H1 (cell line): ENCODE results near the gene ARHGAP6.

Source experiments
- CTBP2 ChIP-seq: IDR thresholded peaks from 2 replicates; pipeline ENCODE4 v1.7.0; 2011; ENCODE audit warnings: borderline replicate concordance, mild to moderate bottlenecking, moderate library complexity, mixed read lengths, low read length; ENCODE audit not compliant: insufficient read depth, insufficient read length
- EP300 ChIP-seq, 2 experiments: IDR thresholded peaks; 1 replicate in 1 of 2; 2 replicates in 1 of 2; pipeline ENCODE4 v1.6.1; 2011 to 2012; ENCODE audit warnings: low read depth in 2 of 2, low read length in 2 of 2, mild to moderate bottlenecking in 2 of 2, borderline replicate concordance in 1 of 2, inconsistent platforms in 1 of 2, moderate library complexity in 1 of 2
- GABPA ChIP-seq: IDR thresholded peaks from 2 replicates; pipeline ENCODE4 v1.6.1; 2011; ENCODE audit warnings: mild to moderate bottlenecking, low read length, moderate library complexity, borderline replicate concordance; ENCODE audit not compliant: insufficient read depth
- JUND ChIP-seq: IDR thresholded peaks from 2 replicates; pipeline ENCODE4 v1.6.1; 2011; ENCODE audit warnings: mild to moderate bottlenecking, improper control_type of control experiment, low read length
- POLR2AphosphoS5 ChIP-seq: IDR thresholded peaks from 2 replicates; pipeline ENCODE4 v1.6.1; 2011; ENCODE audit warnings: low read depth, low read length
- SP4 ChIP-seq: IDR thresholded peaks from 2 replicates; pipeline ENCODE4 v1.6.1; 2012; ENCODE audit warnings: low read length, inconsistent platforms
- TF ChIP-seq, protein P1 (sequence below), 3 experiments: IDR thresholded peaks; 1 replicate in 2 of 3; 2 replicates in 1 of 3; pipeline versions ENCODE4 v1.5.1 to v1.6.1; 2011; ENCODE audit warnings: low read length in 3 of 3, mild to moderate bottlenecking in 3 of 3, inconsistent platforms in 2 of 3, low read depth in 1 of 3, moderate library complexity in 1 of 3; ENCODE audit not compliant: insufficient read depth in 1 of 3; ENCODE audit errors: control extremely low read depth in 1 of 3

DNA sequence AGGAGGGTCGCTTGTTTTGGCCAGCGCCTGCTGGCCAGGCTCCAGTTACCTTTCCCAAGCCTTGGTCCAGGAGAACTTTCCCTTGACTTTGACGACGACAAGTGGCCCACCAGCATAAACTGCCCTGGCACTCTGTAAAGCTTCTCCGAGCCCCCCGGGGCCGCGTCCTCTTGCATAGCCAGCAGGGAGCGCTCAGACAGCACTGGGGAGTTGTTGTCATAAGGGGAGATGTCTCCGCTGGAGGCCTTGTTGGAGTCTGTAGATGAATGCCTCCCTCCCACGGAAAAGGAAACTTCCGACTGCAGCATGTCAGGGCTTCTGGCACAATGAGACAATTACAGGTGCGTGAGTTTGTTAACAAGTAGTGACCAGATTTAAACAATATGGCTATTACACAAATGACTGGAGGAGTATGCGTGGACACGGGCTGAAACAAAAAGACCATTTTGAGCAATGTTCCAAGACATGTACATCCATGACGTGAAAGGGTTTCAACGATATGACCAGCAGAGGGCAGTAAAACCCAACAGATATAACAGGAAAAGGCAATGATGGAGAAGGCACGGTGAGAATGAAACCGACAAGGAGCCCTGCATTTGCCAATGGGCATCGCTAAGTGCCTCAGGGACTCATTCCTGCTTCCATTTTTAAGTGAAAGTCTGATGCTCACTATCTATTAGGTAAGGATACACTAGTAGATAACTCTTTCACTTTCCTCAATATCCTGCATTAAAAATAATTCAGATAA lies 521.6 kb downstream of the ARHGAP6 start:
- no peak for TF ChIP-seq CTBP2
- no peak for TF ChIP-seq EP300 (IDR thresholded peaks at IDR 0.05; ENCODE audit: borderline replicate concordance in 1 of 2, low read depth in 2 of 2, low read length in 2 of 2)
- TF ChIP-seq SP4, result no peak
- TF ChIP-seq, protein P1, sequence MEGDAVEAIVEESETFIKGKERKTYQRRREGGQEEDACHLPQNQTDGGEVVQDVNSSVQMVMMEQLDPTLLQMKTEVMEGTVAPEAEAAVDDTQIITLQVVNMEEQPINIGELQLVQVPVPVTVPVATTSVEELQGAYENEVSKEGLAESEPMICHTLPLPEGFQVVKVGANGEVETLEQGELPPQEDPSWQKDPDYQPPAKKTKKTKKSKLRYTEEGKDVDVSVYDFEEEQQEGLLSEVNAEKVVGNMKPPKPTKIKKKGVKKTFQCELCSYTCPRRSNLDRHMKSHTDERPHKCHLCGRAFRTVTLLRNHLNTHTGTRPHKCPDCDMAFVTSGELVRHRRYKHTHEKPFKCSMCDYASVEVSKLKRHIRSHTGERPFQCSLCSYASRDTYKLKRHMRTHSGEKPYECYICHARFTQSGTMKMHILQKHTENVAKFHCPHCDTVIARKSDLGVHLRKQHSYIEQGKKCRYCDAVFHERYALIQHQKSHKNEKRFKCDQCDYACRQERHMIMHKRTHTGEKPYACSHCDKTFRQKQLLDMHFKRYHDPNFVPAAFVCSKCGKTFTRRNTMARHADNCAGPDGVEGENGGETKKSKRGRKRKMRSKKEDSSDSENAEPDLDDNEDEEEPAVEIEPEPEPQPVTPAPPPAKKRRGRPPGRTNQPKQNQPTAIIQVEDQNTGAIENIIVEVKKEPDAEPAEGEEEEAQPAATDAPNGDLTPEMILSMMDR (IDR thresholded peaks at IDR 0.05; ENCODE audit: control extremely low read depth in 1 of 3, insufficient read depth in 1 of 3, low read depth in 1 of 3, low read length in 3 of 3), result peak in 2 of 3 experiments; percentile 55 to 58; a peak in 3 of 4 replicates
- no peak for TF ChIP-seq GABPA
- no peak for TF ChIP-seq POLR2AphosphoS5
- TF ChIP-seq JUND, result no peak
